Vagina (tissue), 2 donors: ENCODE data around the gene USP17L20. TPM values are rescaled to one million over a fixed set of nuclear protein-coding genes. Genes with fewer than 3 reads are reported as not detected.
"Not testable (repeated sequence)": the region's sequence is repeated elsewhere in the genome, so short reads cannot be mapped to it uniquely, and the experiment has no call there.

ENCODE experiments used
- DNase-seq, 2 donors: peaks; one replicate each; pipeline ENCODE4 v3.0.0-alpha.2; 2017; ENCODE audit errors: extremely low spot score in 2 of 2
- H3K27ac ChIP-seq: fragments of 200-600 bp; sonication (generic); one replicate; pipeline ENCODE4 v1.5.1; 2019
- H3K27me3 ChIP-seq: fragments of 200-600 bp; sonication (generic); one replicate; pipeline ENCODE4 v1.5.1; 2019
- H3K36me3 ChIP-seq, 2 donors: fragments of 200-600 bp; sonication (generic); one replicate each; pipeline ENCODE4 v1.5.1; 2017 to 2019
- H3K4me1 ChIP-seq: fragments of 200-600 bp; sonication (generic); one replicate; pipeline ENCODE4 v1.5.1; 2019
- H3K4me3 ChIP-seq, 2 donors: fragments of 200-600 bp; sonication (generic); 1 replicate in 1 of 2; 2 replicates in 1 of 2; pipeline ENCODE4 v1.5.1; 2016 to 2019
- H3K9me3 ChIP-seq: fragments of 200-600 bp; sonication (generic); one replicate; pipeline ENCODE4 v1.5.1; 2019
- intact Hi-C: fragments of 100-400 bp; cut with DNase I; formaldehyde crosslinking; loops from one replicate; pipeline ENCODE4 v1.15.1; 2023
- total RNA-seq: library from RNA; depleted of rRNA; stranded (reverse); fragments of >200 nt; gene quantifications from one replicate; pipeline ENCODE4 v1.2.3, GENCODE V29; 2016

Gene USP17L20
- total RNA-seq, 1 donor from 2014 or later: not detected

DNA sequence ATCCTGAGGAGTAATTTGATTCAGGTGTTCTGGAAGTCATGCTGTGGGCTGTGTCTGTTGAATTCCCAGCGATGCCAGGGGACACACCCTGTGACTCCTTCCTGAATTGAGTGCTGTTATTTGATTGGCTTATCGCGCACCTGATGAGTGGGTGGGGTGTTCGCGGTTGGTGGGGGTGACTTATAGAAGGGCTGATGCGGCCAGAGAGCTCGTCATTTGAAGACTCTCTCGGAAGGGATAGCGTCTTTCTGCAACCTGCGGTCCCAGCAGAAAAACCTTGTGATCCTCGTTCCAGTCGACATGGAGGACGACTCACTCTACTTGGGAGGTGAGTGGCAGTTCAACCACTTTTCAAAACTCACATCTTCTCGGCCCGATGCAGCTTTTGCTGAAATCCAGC, 9.4 kb downstream of the USP17L20 start, which contains the start of gene USP17L22:
Gene USP17L22 (plus strand): TSS at position 301 of the 400 bp plus-strand sequence. CDS start 0 bp downstream, at position 301.
- H3K27me3 ChIP-seq, H3K36me3 ChIP-seq, intact Hi-C loops, DNase-seq, H3K27ac ChIP-seq, H3K4me3 ChIP-seq, H3K9me3 ChIP-seq, H3K4me1 ChIP-seq: not testable (repeated sequence)

DNA sequence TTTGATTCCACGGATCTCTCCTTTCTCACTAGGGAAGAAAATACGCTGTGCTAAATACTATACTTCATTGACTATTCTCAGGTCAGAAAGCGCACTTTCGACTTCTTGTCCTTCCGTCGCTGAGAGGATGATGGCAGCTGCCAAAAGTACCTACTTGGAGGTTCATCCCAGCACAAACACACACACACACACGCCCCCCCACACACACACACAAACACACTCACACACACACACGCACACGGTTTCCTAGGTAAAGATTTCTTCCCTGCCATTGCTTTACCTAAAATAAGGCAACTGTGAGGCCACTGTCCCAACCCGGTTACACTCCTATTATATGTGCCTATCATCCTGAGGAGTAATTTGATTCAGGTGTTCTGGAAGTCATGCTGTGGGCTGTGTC, 13.8 kb downstream of the USP17L20 start:
- H3K4me3 ChIP-seq, H3K27ac ChIP-seq, intact Hi-C loops, H3K27me3 ChIP-seq, H3K4me1 ChIP-seq, H3K36me3 ChIP-seq, H3K9me3 ChIP-seq, DNase-seq: not testable (repeated sequence)

Other genes with a start within 250 kb of the USP17L20 start
- gene FAM90A26, start 87.7 kb upstream of the USP17L20 start, total RNA-seq: not detected
- gene USP17L10, start 47.5 kb upstream of the USP17L20 start, total RNA-seq: not detected
- not detected for gene USP17L11, start 42.7 kb upstream of the USP17L20 start, total RNA-seq
- not detected for gene USP17L12, start 38.0 kb upstream of the USP17L20 start, total RNA-seq
- not detected for gene USP17L13, start 33.2 kb upstream of the USP17L20 start, total RNA-seq
- gene USP17L15, start 23.7 kb upstream of the USP17L20 start, total RNA-seq: not detected
- not detected for gene USP17L17, start 14.2 kb upstream of the USP17L20 start, total RNA-seq
- not detected for gene USP17L18, start 9.5 kb upstream of the USP17L20 start, total RNA-seq
- gene USP17L19, start 4.7 kb upstream of the USP17L20 start, total RNA-seq: not detected
- not detected for gene USP17L21, start 4.7 kb downstream of the USP17L20 start, total RNA-seq
- gene USP17L22, start 9.5 kb downstream of the USP17L20 start, total RNA-seq: not detected
- gene USP17L24, start 67.0 kb downstream of the USP17L20 start, total RNA-seq: not detected
- gene USP17L25, start 71.8 kb downstream of the USP17L20 start, total RNA-seq: not detected
- not detected for gene USP17L26, start 76.5 kb downstream of the USP17L20 start, total RNA-seq
- gene USP17L5, start 81.3 kb downstream of the USP17L20 start, total RNA-seq: not detected
- not detected for gene USP17L27, start 86.0 kb downstream of the USP17L20 start, total RNA-seq
- gene USP17L28, start 90.8 kb downstream of the USP17L20 start, total RNA-seq: not detected
- not detected for gene USP17L29, start 95.5 kb downstream of the USP17L20 start, total RNA-seq
- gene USP17L30, start 105.0 kb downstream of the USP17L20 start, total RNA-seq: not detected
- not detected for gene DEFB131A, start 186.3 kb downstream of the USP17L20 start, total RNA-seq